A549 (cell line): ENCODE data around the gene ANO3.

Source experiments
- BHLHE40 ChIP-seq: IDR thresholded peaks from 2 replicates; pipeline ENCODE4 v1.6.1; 2012; ENCODE audit warnings: low read depth, low read length, inconsistent platforms
- MAFK ChIP-seq: fragments of 450-650 bp; IDR thresholded peaks from 2 replicates; pipeline ENCODE4 v1.6.1; 2014; ENCODE audit not compliant: partially characterized antibody
- TF ChIP-seq, protein P1 (sequence below): fragments of >200 bp; sonication (Bioruptor Twin); formaldehyde crosslinking; IDR thresholded peaks from 3 replicates; pipeline ENCODE4 v1.5.1; 2016

DNA sequence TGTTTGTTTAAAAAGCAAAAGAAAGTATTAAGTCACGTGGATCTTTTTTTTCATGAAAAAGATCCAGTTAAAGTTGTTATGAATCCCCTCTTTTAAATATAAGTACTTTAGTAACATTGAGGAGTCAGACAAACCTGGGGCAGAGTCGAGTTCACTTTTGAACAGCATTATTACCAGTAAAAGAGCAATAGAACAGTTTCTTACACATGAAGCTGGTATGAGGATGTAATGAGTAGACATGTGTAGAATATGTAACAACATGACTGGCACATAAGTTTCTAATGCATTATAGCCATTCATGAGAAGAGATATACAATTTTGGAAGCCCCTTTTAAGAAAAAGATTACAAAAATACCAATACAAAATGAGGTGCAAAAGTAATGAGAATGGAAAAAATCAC lies 247.8 kb downstream of the ANO3 start:
- TF ChIP-seq BHLHE40 (no peak), MAFK (no peak)
- TF ChIP-seq, protein P1, sequence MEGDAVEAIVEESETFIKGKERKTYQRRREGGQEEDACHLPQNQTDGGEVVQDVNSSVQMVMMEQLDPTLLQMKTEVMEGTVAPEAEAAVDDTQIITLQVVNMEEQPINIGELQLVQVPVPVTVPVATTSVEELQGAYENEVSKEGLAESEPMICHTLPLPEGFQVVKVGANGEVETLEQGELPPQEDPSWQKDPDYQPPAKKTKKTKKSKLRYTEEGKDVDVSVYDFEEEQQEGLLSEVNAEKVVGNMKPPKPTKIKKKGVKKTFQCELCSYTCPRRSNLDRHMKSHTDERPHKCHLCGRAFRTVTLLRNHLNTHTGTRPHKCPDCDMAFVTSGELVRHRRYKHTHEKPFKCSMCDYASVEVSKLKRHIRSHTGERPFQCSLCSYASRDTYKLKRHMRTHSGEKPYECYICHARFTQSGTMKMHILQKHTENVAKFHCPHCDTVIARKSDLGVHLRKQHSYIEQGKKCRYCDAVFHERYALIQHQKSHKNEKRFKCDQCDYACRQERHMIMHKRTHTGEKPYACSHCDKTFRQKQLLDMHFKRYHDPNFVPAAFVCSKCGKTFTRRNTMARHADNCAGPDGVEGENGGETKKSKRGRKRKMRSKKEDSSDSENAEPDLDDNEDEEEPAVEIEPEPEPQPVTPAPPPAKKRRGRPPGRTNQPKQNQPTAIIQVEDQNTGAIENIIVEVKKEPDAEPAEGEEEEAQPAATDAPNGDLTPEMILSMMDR, result no peak
